Measurements from ENCODE around the gene ANAPC1.
"Not testable (repeated sequence)": the region's sequence is repeated elsewhere in the genome, so short reads cannot be mapped to it uniquely, and the experiment has no call there.

The ANAPC1 gene

GRCh38 chr2:111784081-111784480 lies 99.9 kb downstream of the ANAPC1 start:
- H3K4me1 Mint-ChIP-seq; H3K36me3 Mint-ChIP-seq (ENCODE audit: low read depth); H3K4me3 Mint-ChIP-seq; H3K27ac Mint-ChIP-seq; H3K27me3 Mint-ChIP-seq (ENCODE audit: low read depth); H3K9me3 Mint-ChIP-seq: not testable (repeated sequence)

DNA sequence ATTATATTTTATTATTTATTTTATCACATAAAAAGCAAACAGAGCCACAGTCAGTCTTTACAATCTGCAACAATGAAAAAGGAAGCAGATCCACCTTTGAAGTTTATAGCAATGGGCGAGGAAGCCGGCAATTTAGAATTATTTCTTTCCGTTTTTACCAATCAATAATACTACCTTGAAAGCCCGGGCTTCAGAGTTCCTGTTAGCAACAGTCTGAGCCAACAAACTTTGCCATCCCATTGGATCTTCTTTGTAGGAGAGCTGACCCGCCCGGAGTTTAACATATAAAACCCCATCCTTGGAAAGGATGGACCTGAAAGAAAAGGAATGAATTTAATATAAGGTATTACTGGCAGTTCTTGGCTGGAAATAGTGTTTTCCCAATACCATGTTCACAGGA lies 101.8 kb downstream of the ANAPC1 start:
- H3K27ac Mint-ChIP-seq; H3K4me3 Mint-ChIP-seq; H3K27me3 Mint-ChIP-seq (ENCODE audit: low read depth); H3K36me3 Mint-ChIP-seq (ENCODE audit: low read depth); H3K4me1 Mint-ChIP-seq; H3K9me3 Mint-ChIP-seq: not testable (repeated sequence)

GRCh38 chr2:111781443-111782094 lies 102.4 kb downstream of the ANAPC1 start:
- not testable (repeated sequence) for H3K27me3 Mint-ChIP-seq (ENCODE audit: low read depth); H3K4me3 Mint-ChIP-seq; H3K9me3 Mint-ChIP-seq; H3K4me1 Mint-ChIP-seq; H3K36me3 Mint-ChIP-seq (ENCODE audit: low read depth); H3K27ac Mint-ChIP-seq

- H3K4me3 Mint-ChIP-seq; H3K27me3 Mint-ChIP-seq (ENCODE audit: low read depth); H3K9me3 Mint-ChIP-seq; H3K27ac Mint-ChIP-seq; H3K4me1 Mint-ChIP-seq: not testable (repeated sequence)
- H3K36me3 Mint-ChIP-seq (ENCODE audit: low read depth), result peaks cover 12% of the 10 kb centered on the region
These were observed 106.8 kb downstream of the ANAPC1 start for GRCh38 chr2:111777155-111777554.

- H3K36me3 Mint-ChIP-seq (ENCODE audit: low read depth), result peaks cover 12% of the 10 kb centered on the region
- H3K9me3 Mint-ChIP-seq; H3K4me1 Mint-ChIP-seq; H3K27ac Mint-ChIP-seq; H3K27me3 Mint-ChIP-seq (ENCODE audit: low read depth); H3K4me3 Mint-ChIP-seq: not testable (repeated sequence)
These were observed 107.7 kb downstream of the ANAPC1 start for GRCh38 chr2:111776296-111776695.

DNA sequence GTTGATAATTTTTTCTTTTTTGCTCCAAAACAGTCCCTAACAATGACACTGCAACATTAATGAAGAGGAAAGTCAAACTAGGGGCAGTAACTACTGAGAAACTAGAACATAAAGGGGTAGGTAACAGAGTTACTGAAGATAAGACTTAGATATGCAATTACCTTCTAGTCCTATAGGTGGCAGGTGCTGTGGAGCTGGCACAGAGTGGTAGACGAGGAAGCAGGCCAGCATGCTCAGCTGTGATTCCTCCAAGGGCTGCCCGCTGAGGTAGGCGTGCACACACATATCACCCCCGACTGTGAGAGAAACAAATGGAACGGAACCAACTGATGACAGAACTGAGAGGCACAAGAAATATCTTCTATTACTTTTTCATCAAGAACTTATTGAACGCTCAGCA lies 111.8 kb downstream of the ANAPC1 start:
- H3K9me3 Mint-ChIP-seq; H3K27me3 Mint-ChIP-seq (ENCODE audit: low read depth); H3K4me1 Mint-ChIP-seq; H3K4me3 Mint-ChIP-seq; H3K27ac Mint-ChIP-seq: not testable (repeated sequence)
- H3K36me3 Mint-ChIP-seq (ENCODE audit: low read depth), result peaks cover 12% of the 10 kb centered on the region

DNA sequence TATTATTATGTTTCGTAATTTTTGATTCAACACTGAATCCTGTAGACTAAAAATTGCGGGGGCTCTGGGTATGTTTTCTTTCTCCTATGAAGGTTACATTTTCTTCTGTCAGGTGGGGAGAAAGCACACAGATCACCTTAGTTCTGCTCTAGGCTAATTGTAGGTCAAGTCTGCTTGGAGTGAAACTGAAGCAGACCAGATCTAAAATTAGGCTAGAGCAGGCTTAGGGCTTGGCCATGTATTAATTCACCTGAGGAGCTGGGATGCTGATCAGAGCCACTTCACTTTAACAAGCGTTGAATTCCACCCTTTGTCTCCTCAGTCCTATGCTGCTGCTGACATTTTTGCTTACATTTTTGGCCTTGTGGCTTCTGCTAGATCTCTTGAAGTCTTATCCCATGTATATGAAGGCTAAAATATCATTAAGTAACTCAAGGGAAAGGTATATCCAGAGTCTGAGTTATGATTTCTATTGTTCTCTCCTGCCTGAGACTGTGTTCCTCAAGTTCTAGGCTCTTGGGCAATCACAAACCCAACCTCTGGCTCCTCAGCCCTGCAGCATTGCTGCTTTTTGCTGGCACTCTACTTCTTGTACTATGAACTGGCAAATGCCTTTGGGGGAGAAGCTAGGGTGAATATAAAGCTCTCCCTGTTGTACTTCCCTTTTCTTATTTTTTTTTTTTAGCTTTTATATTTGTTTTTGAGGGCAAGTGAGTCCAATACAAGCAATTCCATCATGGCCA lies 112.9 kb downstream of the ANAPC1 start:
- not testable (repeated sequence) for H3K4me3 Mint-ChIP-seq; H3K4me1 Mint-ChIP-seq; H3K27me3 Mint-ChIP-seq (ENCODE audit: low read depth); H3K27ac Mint-ChIP-seq; H3K9me3 Mint-ChIP-seq
- H3K36me3 Mint-ChIP-seq (ENCODE audit: low read depth), result peaks cover 12% of the 10 kb centered on the region

GRCh38 chr2:111768266-111769190 lies 115.5 kb downstream of the ANAPC1 start:
- not testable (repeated sequence) for H3K4me3 Mint-ChIP-seq; H3K27ac Mint-ChIP-seq; H3K27me3 Mint-ChIP-seq (ENCODE audit: low read depth); H3K9me3 Mint-ChIP-seq; H3K4me1 Mint-ChIP-seq
- peaks cover 13% of the 10 kb centered on the region for H3K36me3 Mint-ChIP-seq (ENCODE audit: low read depth)

DNA sequence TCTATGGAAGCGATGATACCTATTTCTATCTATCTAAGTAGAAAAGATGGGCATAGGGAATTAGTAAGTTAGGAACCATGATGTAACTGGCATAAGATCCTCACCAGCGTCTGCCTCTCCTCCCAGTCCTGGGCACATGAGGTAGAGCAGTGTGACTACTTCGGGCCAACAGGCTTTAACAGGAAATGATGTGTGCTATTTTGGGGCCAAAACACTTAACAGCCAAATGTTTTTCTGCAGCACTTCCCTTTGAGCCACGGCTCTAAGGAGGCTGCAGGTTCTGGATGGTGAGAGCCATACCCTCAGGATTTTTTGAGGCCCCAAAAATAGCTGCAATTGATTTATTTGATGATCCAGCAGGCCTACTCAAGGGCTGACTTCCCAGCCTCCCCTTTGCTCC lies 116.9 kb downstream of the ANAPC1 start:
- H3K9me3 Mint-ChIP-seq; H3K4me1 Mint-ChIP-seq; H3K27me3 Mint-ChIP-seq (ENCODE audit: low read depth); H3K27ac Mint-ChIP-seq; H3K4me3 Mint-ChIP-seq: not testable (repeated sequence)
- H3K36me3 Mint-ChIP-seq (ENCODE audit: low read depth), result peaks cover 18% of the 10 kb centered on the region

DNA sequence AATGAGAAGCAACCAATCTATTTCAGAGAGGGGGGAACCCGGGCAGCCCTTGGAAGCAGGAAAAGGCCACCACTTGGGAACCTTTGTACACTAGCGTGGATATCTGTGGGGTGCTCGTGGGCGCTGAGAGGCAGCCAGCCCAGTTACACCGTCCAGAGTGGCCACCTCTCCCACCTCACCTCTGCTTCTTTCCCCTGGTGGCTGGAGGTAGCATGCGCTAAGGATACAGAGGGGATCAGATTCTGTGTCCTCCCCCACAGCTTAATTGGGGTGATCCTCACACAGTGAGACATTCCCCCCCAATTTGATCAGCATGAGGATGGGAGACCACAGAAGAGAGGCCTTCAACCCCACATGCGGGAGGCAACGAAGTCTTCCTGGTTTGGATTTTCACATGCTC lies 117.7 kb downstream of the ANAPC1 start:
- not testable (repeated sequence) for H3K4me1 Mint-ChIP-seq; H3K27me3 Mint-ChIP-seq (ENCODE audit: low read depth); H3K9me3 Mint-ChIP-seq; H3K4me3 Mint-ChIP-seq; H3K27ac Mint-ChIP-seq
- H3K36me3 Mint-ChIP-seq (ENCODE audit: low read depth), result peaks cover 22% of the 10 kb centered on the region

GRCh38 chr2:111764151-111764550 lies 119.8 kb downstream of the ANAPC1 start:
- not testable (repeated sequence) for H3K4me1 Mint-ChIP-seq; H3K4me3 Mint-ChIP-seq; H3K27me3 Mint-ChIP-seq (ENCODE audit: low read depth); H3K9me3 Mint-ChIP-seq; H3K27ac Mint-ChIP-seq
- H3K36me3 Mint-ChIP-seq (ENCODE audit: low read depth), result peaks cover 24% of the 10 kb centered on the region

- H3K4me1 Mint-ChIP-seq; H3K27me3 Mint-ChIP-seq (ENCODE audit: low read depth); H3K27ac Mint-ChIP-seq; H3K9me3 Mint-ChIP-seq; H3K4me3 Mint-ChIP-seq: not testable (repeated sequence)
- peaks cover 24% of the 10 kb centered on the region for H3K36me3 Mint-ChIP-seq (ENCODE audit: low read depth)
These were observed 123.2 kb downstream of the ANAPC1 start for GRCh38 chr2:111760697-111761284.

- not testable (repeated sequence) for H3K4me1 Mint-ChIP-seq; H3K27ac Mint-ChIP-seq; H3K9me3 Mint-ChIP-seq; H3K4me3 Mint-ChIP-seq; H3K36me3 Mint-ChIP-seq (ENCODE audit: low read depth); H3K27me3 Mint-ChIP-seq (ENCODE audit: low read depth)
These were observed 131.5 kb downstream of the ANAPC1 start for GRCh38 chr2:111752533-111752932.

DNA sequence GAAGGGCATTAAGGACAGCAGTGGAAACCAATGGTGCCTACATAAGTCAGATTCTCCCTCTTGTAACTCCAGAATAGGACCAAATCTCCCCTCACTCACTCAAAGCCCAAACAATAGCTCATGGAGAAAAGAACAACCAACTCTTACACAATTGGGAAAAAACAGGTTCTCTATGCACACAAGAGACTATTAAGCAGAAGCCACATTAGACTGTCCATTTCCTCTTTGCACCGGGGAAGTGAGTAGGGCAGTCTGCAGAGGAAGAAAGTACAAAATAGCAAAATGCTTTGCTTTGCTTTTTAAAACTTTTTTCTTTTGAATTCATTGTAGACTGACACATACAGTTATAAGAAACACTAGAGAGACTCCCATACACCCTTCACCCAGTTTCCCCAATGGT lies 133.4 kb downstream of the ANAPC1 start:
- not testable (repeated sequence) for H3K36me3 Mint-ChIP-seq (ENCODE audit: low read depth); H3K27ac Mint-ChIP-seq; H3K4me3 Mint-ChIP-seq; H3K4me1 Mint-ChIP-seq; H3K27me3 Mint-ChIP-seq (ENCODE audit: low read depth); H3K9me3 Mint-ChIP-seq

DNA sequence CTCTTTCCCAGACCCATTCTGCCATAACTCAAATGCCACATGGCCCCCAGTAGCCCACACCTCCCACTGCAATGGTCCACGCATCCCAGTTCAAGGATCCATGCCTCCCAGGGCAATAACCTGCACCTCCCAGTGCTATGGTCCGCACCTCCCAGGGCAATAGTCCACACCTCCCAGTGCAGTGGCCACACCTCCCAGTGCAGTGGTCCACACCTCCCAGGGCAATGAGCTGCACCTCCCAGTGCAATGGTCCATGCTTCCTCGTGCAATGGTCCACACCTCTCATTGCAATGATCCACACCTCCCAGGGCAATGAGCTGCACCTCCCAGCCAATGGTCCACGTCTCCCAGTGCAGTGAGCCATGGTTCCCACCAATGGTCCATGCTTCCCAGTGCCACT lies 135.6 kb downstream of the ANAPC1 start:
- not testable (repeated sequence) for H3K9me3 Mint-ChIP-seq; H3K4me3 Mint-ChIP-seq; H3K36me3 Mint-ChIP-seq (ENCODE audit: low read depth)

More for the DNA sequence above, 135.6 kb downstream of the ANAPC1 start:
- not testable (repeated sequence) for H3K27ac Mint-ChIP-seq; H3K4me1 Mint-ChIP-seq; H3K27me3 Mint-ChIP-seq (ENCODE audit: low read depth)
